NCI-H1092 treated with DMSO at 0.1 percent for 48 hours (cell line): Measurements from ENCODE around the gene AGAP1.

Source experiments
- DNase-seq: peaks from one replicate; lab custom pipeline; 2025; lab: John Stamatoyannopoulos, UW

The AGAP1 gene

DNA sequence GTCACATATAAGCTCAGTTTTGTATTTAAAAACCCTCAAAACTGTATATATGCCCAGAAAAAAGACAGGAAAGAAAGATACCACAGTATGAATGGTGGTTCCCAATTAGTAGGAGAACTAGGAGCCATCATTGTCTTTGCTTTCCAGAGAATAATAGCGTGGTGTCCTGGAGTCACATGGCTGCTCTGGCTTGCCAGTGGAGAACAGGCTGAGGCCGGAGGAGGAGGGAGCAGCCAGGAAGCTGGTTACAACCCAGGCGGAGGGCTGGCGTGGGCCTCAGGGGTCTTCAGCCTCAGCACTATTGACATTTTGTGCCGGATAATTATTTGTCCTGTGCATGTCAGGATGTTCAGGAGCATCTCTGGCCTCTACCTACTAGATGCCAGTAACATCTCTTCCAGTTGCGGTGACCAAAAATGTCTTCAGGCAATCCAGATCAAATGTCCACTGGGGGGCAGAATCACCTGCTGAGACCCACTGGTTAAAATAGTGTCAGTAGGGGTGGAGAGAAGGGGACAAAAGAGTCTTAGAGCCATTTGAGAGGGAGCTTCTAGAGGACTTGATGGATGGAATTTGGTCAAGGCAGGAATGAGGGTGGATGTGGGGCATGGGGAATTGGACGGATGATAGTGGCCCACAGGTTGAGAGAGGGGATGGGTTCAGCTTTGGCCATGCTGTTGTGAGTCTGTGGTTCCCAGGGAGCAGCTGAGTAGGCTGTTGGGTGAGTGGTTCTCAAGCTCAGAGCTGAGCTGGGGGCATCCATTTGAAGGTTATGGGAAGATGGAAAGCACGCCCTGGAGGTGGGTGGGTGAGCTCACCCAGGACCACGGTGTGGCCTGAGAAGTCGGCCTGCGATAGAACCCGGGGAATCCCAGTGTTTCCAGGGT lies 144.9 kb downstream of the AGAP1 start:
- DNase-seq, result no peak

DNA sequence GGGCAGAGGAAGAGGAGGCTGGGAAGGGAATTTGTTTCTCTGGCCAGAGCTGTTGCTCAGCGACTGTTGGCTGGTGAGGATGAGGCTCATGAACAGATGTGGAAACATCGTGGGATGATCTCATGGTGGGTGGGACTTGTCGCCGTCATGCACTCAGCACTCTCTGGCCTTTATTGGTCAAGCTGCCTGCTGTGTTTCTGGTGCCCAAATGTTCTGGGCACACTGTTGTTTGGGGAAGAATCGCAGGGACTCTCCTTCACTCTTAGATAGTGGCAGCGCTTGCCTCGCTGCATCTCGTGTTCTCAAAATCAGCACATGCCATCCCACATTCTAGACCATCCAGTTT lies 145.6 kb downstream of the AGAP1 start:
- no peak for DNase-seq

DNA sequence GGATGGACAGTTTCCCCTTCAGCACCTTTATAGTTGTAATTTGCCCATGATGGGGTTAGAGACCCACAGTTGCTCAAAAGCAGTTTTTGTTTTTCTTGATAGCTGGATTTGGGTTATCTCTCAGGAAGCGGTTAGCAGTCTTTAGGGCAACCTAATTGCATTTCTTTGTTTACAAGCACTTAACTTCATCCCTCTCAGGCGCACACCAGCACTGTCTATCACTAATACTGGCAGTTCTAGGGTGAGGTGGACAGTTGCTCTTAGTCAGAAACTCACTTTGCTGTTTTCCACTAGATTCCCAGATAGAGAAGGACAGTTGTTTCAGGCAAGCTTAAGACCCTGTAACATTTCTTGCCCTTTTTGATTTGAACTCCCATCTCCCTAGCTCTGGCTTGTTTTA lies 146.0 kb downstream of the AGAP1 start:
- DNase-seq, result no peak

DNA sequence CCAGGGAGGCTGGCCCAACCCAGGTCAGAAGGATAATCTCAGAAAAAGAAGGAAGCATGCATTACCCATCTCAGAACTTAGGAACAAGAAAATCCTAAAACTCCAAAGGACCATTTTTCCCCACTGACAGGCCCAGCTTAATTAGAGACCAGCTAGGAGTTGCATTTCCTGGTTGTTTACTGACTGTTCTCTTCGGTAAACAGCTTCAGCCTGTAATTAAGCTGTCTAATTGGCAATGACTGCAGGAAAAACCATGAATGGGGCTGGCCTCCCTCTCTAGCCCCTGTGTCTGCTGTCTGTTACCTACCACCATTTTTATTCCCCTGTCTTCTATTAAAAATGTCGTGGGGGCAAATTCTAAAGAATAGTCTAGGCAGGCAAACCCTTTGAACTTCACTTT lies 146.5 kb downstream of the AGAP1 start:
- no peak for DNase-seq

DNA sequence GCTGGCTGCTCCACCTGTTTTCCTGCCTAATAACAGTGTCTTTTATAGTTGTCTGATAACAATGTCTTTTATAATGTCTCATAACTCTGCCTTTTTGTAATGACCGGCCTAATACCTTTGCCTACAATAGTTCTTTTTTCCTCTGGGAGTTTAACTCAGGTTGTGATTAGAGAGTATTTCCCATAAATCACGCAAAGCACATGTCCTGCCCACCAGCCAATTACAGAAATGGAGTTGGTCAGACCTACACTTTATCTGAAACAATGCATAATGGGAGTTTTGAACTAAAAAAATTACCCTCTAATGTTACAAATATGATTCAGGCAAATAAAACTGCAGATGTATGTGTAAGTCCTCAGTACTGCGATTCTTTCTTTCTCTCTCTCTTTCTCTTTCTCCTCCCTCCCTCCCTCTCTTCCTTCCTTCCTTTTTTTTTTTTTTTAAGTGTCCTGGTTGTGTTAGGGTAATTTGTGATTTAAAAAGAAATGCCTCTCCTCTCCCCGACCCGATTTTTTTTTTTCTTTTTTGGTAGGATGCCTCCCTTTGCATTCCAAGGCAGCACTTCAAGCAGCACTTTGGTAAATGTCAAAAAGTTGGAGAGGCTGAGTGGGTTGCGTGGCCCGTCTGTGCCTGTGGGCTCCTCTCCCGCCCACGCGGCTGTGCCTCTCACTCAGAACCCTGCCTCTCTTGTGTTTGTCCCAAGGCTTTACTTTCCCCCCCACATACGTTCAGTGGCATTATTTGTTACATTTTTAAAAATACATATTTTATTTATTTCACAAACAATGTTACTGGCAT lies 147.3 kb downstream of the AGAP1 start:
- no peak for DNase-seq

DNA sequence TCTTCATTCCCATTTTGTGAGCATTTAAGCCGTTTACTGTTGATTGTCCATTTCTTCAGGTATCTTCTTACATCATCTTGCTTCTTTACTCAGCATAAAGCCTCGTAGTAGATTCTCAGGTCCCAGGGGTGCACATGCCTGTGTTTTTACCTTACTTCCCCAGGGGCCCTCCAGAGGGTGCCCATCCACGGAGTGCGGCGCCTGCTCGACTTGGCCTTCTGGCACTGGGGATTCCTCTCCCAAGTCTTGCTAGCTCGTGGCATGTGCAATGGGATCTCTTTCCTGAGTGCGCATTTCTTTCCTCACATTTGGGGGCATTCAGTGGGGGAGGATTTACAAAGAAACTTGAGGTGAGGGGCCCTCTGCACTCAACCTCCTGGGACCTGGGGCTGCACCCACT lies 148.1 kb downstream of the AGAP1 start:
- no peak for DNase-seq

DNA sequence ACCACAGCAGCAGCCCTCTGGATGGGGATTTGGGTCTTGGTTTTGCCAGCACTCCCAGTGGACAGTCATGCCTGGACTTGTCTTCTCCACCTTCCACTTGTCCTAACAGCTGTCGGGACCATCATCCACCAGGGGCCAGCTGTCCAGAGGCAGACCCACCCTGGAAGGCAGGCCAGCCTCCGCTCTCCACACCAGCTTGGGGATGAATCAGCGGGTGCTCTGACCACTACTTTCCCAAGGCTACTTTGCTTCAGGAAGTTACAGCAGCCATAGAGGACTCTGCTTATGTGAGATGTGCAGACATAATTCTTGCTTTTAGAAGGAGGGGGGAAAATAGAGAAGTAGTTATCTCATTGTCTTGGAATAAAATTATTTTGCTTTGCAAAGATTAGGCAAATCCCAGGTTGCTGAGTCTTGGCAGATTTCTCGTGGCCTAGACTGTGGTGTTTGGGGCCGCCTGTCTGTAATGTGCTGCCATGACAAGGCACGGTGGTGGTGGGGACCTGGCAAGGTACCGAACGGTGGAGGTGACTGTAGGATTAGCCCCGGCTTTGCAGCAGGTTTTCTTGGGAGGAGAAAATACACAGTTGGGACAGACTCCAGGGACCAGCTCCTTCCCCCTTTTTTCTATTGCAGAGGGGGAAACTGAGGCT lies 148.7 kb downstream of the AGAP1 start:
- DNase-seq, result no peak

DNA sequence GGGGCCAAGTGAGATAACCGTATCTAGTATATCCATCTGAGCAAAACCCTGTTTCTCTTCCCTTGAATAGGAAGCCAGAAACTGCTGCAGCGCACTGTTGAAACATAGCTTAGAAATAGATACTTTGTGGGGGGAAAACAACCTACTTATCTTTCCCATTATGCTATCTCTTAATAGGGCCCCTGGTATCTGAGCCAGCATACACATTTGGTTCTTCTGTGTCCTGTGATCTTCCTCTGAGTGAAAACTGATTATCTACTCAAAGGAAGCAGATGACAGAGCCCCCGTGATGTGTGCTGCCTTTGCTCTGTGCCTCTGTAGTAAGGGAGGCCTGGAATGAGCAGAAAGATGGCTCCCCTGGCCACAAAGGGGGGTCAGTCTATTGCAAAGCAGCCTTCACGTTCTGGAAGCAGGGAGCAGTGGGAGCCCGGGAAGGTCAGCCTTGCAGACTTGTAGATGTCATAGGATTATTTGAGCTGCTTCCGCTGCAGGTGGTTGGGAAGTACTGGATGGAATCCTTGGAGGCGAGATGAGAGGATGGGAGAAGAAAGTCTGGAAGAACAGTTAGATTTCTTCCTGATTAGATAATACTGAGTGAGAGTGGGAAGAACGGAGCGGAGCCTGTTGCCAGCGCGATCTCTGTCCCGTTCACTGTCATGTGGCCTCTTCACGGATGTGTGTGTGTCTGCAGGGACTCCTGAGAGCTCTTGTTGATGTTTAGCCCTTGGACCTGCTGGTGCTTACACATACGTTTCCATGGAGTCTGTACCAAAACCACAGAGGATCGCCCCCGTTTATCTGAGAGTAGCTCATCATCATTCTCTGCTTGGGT lies 150.1 kb downstream of the AGAP1 start:
- DNase-seq, result no peak

DNA sequence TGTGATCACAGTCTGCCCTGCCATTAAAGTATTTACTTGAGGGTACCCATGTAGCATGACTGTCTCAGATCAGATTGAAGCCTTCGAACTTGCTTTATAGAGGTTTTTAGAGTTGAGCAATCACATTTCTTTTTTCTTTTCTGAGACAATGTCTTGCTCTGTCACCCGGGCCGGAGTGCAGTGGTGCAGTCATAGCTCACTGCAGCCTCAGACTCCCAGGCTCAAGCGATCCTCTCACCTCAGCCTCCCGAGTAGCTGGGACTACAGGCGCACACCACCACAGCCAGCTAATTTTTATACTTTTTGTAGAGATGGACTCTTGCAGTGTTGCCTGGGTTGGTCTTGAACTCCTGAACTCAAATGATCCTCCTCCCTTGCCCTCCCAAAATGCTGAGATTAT lies 153.4 kb downstream of the AGAP1 start:
- no peak for DNase-seq

DNA sequence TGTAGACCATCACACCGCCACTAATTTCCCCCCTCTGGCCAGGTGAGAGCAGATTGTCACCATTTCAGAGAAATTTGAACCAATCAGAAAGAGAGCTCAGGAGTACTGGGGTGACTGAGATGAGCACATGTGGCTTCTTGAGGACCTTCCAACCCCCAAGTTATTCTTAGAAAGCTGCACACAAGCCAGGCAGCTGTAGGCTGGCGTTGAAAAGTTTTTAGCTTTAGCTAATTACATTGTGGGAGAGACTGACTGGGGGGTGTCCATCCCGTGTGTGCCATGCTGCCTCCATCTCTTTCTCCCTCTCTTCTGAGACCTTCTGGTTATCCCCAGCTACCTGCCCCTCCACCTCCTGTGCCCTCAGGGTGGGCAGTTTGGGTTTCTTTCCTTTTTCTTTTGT lies 154.0 kb downstream of the AGAP1 start:
- DNase-seq, result no peak

DNA sequence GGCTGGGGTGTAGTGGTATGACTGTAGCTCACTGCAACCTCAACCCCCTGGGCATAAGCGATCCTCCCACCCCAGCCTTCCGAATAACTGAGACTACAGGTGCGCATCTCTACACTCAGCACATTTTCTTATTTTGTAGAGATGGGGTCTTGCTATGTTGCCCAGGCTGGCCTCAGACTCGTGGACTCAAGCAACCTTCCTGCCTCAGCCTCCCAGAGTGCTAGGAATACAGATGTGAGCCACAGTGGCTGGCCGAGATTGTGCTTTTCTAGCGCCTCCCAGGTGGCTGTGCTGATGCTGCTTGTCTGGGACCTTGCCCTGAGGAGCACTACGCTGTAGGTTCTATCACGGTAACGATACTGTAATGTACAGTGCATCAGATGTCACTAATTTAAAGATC lies 155.6 kb downstream of the AGAP1 start:
- no peak for DNase-seq

DNA sequence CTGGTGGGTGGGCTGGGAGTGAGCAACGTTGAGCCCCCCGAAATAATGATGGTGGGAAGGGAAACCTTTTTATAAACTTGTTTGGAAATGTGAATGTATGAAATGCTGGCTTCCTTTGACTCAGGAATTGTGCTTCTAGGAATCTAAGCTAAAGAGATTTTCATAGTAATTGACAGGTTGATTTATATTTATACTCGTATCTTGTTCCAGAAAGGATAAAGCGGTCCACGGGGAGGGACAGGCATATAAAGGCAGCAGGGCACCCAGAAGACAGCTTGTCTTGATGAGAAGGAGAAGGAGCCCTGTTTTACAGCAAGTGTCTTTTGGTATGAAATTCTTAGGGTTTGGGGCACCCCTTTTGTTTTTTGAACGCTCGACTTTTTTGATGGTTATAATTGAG lies 157.8 kb downstream of the AGAP1 start:
- DNase-seq, result no peak

DNA sequence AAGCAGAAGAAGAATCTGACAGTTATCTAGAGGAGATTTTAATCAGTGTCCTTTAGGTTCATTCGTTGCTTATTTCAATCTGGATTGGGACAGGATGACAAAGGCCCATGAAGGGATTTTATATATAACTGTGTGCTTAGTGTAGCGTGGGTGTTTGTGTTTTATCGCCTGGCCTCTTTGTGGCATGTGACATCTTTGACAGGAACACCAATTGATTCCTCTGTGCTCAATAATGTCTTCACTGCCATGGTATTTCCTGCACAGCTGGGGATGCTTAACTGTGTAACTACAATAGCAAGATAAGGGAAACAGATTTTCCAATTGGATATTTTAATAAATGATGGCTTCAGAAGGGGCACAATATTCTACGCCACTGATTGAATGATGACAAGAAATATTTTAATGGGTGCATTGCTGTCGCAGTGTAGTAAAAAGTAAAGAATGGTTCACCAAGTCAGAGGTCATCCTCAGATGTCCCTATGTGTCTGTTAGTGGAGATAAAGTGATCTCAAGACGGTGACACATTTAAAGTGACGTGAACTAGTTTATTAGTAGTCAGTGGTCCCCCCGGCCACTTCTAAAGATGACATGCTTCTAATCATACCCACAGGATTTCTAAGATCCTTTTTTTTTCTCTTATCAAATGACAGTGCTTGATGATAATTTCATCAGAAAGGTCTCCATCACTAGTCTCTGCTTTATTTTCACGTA lies 160.4 kb downstream of the AGAP1 start:
- no peak for DNase-seq

DNA sequence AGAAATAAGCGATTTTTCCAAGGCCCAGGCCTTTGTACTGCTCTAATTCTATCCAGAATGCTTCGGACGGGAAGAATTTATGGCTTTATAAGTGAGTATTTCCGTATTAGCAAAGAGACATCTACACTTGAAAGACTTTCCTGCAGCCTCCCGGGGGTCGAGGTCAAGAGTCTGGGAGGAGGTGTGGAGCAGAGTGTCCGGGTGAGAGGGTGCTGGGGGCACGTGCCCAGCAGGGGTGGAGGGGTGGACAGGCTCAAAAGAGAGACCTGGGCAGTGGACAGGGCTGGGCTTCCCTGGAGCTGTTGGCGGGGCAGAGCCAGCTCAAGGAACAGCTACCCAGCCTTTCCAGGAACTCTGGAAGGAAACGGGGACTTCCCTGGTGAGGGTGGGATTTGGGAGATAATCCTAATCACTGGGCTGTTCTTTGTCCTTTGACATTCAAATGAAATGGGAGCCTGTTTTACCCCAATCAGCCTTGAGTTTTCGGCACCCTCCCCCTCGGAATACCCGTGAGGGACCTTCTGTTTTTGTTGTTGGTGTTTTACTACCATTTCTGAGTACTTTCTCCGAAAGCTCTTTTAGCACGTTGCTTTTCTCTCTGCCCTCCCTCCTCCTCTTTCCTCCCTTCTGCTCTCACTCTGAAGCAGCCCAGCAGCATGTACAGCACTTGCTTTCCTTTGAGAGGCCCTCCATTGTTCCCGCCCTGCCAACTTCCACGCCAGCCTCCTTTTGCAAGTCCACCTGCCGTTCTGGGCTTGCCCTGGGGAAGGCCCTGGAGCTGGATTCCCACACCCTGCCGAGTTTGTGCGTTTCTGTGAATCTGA lies 164.7 kb downstream of the AGAP1 start:
- peak; percentile 37 for DNase-seq

DNA sequence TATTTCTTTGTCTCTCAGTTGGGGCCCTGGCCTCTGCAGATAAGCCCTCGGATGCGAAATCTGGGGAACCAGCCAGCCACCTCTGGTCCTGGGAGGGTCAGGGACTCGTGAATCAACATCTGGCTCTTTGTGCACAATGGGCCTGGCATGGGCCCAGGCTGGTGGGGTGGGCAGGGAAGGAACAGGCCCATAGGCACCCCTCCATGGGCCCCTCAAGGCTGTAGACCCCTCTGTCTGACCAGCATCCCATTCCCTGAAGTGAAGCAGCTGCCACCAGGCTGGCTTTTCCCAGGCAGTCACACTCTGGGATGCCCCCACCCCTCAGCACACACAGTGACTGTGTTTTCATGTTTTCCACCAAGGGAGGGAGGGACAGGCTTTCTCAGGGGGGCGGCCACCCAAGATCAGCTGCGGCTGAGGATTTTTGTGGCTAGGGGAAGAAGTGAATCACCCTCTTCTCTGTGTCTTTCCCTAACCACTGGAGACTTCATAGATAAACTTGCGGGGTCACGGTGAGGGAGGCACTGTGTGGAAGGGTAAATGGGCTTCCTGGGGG lies 166.0 kb downstream of the AGAP1 start:
- DNase-seq, result no peak

DNA sequence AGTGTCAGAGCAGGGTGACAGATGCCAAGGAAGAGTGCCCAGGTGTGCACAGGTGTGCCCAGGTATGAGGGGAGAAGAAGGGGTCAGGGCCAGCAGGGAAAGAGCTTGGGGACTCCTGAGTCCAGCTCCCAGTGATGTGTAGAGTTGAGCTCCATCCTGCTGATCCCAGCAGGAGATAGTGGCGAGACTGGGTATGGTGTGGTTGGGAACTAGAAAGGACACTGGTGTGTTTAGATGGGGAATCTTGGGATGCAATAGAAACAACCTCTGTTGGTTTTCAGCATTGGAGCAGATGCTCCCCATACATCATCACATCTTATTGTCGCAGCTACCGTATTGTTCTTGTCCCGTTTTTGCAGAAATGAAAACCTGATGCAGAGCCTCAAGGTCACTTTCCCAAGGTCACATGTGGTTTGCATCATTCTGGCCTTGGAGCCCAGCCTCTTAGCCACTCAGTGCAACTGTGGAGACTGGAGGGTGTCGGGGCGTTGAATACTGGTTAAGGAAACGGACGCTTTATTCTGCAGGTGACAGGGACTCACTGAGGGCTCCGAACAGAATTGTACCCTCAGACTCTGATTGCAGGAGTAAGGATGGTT lies 166.7 kb downstream of the AGAP1 start:
- DNase-seq, result no peak

DNA sequence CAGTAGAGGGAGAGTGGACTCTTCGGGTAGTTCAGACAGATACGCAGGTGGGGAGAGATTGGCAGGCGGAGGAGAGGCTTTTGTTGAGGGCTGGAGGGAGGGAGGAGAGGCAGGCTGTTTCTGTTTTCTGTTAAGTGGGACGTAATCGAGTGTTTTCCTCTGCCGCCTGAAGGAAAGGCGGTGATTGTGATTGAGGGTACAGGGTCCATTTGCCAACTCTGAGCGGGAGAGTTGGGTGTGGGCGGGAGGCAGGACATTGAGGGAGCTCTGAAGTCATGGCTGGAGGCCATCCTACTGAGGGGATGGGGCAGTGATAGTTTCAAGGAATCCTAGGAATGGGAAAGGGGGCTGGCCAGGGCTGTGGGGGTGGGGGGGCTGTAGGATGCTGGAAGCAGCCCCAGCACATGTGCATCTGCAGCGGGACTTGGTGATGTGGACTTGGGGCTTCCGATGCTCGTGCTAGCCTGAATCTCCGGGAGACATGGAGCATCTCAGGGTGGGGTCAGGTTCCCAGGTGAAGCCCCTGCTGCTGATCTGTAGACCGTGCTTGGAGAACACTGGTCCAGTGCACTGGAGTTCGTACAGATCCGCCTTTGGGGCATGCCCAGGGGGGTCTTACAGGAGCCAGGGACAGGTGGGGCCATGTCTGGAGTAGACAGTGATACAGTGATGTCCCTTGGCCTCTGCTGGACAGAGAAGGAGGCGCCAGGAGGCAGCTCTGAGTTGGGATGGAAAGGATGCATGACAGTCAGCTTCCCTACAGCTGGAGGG lies 167.5 kb downstream of the AGAP1 start:
- peak; percentile 18 for DNase-seq

DNA sequence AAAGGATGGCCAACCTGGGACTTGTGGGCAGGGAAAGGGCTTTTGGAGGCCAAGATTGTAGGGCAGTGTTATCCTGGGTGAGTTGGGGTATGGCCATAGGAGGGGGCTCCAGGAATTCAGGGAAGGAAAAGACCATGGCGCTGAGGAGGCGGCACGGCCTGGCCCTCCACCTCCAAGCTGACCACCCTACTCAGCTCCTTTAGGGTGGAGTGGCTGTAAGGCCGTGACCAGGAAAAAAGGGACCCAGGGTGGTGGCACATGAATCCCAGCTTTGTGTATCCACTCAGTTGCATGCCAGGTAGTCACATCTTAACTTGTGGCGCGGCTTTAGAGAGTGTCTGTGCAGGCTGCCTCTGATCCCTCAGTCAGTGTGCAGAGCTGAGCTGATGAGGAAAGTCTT lies 168.1 kb downstream of the AGAP1 start:
- no peak for DNase-seq

DNA sequence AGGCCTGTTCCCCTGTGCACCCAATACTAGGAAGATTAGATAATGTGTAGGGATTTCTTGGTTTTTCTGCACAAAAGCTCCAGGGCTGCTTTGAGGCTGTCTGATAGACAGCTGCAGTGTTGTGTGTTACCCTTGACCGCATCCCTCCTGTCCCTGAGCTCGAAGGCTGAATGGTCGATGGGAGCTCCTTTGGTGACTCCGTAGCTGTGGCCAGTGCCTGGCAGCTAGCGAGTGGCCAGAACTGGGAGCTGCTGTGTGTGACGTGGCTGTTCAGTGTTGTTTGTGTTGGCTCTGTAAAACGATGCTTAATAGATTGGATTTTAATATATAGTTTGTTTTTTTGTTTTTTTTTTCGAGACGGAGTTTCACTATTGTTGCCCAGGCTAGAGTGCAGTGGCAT lies 170.0 kb downstream of the AGAP1 start:
- DNase-seq, result no peak
